ENCODE results near the gene PRDM16.
"Not testable (repeated sequence)": the region's sequence is repeated elsewhere in the genome, so short reads cannot be mapped to it uniquely, and the experiment has no call there.

PRDM16 gene

DNA sequence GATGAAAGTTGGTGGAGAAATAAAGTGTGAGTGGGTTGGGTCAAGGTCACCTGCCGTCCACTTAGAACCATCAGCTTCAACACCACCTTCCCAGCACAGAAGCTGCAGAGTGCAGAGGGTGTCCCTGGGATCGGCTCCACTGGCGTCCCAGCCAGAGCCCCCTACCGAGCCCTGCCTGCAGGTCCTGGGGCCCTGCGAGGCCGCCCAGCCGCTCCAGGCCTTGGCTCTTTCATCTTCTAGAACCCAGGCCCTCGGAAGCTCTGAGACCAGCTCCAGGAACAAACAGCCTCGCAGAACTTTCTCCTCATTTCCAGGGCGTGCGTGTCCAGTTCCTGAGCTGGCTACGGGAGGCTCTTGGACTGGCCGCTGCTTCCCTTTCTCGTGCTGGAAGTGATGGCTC lies 166.0 kb downstream of the PRDM16 start:
- DNase-seq, result no peak

DNA sequence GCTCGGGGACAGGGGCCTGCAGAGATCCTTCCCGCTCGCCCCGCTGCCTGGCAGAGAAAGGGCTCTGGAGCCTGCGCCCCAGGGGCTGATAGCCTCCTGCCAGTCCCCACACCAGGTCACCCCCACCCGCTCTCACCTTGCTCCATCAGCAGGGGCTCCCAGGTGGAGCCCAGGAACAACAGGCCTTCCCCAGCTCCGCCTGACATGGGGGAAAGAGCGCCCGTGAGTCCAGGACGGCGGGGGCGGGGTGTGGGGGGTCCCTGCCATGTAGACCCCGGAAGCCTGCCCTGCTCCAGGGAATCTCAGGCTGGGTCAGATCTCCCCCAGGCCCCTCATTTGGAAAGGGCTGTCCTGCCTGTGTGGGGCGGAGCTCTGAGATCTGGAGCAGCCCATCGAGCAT lies 166.5 kb downstream of the PRDM16 start:
- no peak for DNase-seq

DNA sequence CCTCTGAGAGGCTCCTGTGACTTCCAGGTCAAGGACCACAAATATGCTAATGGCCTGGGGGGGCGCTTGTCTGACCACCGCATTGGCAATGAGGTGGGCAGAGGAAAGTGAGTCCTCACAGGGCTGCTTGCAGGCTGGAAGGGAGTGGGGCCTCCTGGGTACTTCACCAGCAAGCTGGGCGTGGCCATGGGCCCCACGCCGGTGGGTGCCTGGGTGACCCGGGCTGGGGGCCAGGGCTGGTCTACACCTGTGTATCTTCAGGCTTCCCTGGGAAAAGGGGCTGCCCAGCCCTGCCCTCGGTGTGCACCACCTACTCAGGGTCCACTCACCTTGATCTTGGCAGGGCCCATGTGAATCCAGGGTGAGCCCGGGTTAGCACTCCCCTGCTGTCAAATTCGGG lies 167.4 kb downstream of the PRDM16 start:
- DNase-seq, result no peak

DNA sequence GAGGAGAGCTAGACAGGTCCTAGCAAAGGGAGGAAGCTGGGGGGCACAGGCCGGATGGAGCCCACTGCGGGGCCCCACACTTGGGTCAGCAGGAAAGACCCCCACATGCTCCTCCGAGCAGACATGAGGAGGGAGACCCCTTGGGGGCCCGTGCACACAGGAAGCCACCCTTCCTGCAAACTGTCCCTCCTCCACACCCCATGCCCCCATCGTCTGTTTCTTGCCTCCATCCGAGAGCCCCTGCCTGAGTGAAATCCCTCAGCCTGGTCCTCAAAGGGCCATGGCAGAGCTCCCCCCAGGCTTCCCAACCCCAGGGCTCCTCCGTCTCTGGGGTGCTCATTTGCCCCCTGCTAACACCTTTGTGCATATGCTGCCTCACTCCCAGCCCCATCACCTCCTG lies 168.0 kb downstream of the PRDM16 start:
- no peak for DNase-seq

DNA sequence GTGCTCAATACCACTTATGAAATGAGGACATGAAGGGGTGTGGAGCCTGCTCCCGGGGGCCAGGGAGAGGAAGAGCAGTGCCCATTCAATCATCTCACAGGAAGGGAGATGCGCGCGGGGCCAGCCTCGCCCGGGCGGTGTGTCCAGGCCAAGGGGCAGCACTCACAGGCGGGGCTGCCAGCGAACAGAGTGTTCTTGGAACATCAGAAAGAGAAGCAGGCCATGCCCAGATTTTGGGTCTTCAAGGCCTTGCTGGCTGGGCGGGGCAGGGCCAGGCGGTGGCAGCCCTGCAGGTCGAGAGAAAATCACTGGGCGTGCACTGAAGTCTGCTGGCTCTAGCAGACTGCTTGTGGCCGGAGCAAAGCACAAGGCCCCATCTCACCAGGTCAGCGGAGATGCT lies 168.6 kb downstream of the PRDM16 start:
- no peak for DNase-seq

DNA sequence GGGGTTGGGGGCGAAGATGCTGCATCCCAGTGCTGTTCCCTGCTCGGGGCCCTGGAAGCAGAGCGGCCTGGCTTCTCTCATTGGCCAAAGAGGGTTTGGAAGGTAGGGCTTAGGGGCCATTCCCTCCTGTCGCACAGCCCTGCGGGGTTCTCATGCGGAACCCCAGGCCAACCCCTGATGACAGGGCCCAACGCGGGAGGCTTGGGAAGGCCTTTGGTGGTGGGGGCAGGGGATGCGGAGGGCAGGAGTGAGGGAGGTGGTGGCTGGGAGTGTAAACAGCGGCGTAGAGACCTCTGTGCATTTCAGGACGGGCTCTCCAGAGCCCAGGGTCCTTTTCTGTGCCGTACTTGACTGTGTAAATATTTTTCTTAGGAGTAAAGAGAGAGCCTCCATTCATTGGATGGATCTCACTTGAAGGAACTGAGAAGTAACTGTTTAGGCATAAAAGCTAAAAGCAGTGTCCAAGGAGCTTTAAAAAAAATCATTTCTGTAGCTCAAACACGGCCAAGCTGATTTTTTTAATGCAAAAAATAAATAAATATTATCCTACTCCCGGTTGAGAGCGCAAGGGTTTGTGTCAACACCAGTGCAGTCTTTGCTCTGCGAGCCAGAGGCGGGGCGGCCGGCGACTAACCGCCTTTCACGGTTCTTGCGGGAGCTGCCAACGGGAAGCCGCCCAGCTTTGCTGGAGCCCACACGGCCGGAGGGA lies 169.1 kb downstream of the PRDM16 start:
- DNase-seq, result no peak

DNA sequence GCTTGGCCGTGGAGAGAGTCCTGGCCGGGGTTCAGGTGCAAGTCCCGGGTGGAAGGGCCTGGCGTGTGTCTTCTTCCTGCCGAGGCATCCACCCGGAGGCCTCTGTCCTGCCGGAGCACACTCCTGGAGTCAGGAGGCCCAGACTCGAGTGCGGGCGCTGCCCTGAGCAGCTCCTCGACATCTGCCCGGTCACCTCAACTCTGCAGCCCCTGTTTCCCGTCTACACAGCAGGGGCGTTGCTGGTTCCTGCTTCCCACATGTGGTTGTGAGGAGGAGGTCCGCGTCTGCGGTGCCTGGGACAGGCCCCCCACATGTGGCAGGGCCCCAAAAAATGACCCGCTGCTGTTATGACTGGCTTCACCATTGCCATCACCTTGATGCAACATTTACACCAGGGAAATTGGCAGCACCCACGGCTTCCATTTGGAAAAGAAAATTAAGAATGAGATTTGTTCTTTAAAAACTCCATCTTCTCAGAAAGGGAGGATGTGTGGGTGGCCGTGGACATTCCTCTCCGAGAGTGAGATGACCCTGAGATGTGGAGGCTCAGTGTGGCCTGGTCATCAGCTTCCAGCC lies 169.8 kb downstream of the PRDM16 start:
- DNase-seq, result no peak

DNA sequence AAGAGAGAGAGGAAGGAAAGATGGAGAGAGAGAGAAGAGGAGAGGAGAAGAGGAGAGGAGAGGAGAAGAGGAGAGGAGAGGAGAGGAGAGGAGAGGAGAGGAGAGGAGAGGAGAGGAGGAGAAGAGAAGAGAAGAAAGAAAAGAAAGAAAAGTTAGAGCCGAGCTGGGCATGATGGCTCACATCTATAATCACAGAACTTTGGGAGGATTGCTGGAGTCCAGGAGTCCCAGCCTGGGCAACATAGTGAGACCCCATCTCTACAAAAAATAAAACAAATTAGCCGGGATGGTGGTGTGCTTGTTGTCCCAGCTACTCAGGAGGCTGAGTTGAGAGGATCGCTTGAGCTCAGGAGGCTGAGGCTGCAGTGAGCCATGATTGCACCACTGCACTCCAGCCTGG lies 171.0 kb downstream of the PRDM16 start:
- not testable (repeated sequence) for DNase-seq

DNA sequence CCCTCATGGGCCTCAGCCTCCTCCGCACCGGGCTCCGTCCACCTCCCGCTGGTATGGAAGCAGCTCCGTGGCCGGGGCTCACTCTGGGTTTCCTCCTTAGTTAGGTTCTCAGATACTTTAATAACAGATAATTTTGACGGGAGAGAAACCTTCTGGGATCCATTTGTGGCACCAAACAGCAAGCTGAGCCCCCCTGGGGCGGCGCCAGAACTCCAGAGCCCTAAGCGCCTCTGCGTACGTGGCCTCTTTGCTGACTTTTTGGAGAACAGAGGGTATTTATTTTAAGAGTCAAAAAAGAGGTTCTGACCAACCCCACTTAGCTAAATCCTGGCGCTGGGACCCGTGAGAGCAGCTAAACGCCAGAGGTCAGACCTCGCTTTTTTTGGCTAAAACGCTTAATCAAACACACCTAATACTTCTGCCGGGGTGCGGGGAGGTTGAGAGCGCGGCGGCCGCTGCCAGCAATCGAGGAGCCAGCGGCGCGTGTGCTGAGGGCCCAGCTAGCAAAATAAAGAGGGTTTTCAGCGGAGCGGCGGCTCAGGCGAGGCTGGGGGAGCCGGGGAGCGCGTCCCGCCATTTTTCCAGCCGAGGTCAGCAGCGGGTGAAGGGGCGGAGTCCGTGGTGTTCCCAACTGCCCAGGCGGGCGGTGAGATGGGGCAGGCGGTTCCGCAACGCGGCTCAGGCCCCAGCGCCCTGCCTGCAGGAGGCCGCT lies 171.7 kb downstream of the PRDM16 start:
- no peak for DNase-seq

DNA sequence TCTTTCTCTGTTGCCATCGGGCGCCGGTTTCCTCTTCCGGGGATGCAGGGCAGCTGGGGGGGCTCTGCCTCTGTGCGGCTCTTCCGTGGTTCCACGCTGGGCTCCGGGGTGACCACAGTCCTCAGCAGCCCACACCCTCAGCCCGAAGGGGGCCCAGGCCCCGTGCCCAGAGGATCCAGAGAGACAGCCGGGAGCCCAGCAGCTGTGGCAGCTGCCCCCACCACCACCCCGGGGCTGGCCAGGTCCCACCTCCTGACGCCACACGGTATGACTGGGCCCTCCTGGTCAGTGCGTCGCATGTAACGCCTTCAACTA lies 172.2 kb downstream of the PRDM16 start:
- no peak for DNase-seq

DNA sequence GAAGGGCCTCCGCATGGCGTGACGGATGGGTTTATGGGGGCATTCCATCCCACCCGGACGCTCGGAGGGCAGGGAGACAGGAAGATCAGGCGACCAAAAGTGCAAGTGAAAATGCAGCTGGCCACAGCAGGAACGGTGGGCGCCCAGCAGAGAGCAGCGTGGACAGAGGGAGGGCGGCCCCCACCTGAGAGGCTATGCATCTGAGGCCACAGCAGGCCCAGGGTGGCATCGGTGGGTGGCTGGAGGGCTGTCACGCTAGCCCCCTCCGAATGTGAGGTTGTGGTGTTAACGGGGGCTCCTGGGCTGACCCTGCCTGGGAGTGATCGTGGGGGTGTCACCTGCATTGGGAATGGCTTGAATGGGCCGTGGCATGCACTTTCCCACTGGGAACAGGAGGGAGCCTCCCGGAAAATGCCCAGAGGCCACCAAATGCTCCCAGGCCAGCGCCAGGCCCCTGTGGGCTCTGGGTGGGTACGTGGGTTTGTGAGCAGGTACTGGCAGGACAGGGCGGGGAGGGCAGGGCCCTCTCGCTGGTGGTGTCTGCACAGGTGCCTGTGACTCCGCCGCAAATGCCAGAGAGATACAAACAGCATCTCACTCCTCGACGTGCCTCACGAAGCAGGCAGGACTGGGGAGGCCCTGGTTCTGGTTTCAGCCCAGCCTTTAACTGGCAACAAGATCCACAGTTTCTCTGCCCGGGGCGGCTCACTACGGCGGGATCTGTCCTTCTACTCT lies 172.8 kb downstream of the PRDM16 start:
- no peak for DNase-seq

DNA sequence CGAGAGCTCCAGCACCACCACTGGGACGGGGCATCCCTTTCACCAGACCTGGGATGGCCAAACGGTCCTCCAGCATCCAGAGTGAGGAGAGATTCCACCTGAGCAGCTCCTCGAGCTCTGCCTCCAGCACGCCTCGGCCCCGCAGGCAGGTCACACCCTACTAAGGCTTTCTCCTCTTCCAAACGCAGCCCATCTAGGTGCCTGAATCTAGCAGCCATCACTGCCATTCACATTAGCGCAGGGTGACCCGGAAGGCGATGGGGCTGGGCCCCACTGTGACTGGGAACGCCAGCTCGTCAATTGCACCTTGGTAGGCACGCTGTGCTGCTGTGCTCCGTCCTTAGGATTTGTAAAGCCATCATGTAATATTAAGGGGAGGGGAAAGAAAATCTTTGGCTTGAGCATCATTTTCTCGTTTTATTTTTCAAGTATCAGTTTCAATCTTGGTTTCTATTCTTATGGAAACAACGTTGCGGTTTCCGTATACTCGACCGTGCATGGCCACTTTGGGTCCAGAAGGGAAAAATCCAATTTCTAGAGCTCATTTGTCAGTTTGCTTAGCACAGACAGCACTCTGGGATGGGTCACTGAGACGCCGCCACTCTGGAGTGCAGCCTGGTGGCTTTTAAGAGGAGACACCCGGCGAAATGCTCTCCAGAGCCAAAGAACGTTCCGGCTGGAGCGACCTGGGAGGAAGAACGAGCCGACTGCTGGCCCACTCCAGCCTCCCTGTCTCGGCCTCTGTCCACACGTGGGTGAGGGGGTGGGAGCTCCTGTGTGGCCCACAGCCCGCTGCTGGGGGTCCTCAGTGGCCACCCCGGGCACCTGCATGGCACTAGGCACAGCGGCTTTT lies 173.6 kb downstream of the PRDM16 start:
- no peak for DNase-seq

DNA sequence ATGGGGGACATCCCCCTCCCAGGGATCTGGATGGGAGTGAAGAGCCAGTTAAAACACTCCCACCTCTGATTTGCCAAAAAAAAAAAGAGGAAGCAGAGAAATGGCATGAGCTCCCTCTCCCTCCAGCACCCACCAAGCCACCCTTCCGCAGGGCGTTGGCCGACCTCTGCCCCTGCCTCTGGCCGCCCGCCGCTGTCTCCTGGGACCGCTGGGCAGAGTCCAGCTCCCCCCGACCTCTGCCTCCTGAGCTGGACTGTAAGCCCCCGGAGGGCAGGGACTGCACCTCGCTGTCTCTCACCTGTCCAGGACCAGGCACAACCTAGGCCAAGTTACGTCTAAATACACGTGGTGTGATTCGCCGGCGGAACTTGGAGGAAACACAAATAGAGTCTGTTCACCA lies 174.3 kb downstream of the PRDM16 start:
- DNase-seq, result no peak

DNA sequence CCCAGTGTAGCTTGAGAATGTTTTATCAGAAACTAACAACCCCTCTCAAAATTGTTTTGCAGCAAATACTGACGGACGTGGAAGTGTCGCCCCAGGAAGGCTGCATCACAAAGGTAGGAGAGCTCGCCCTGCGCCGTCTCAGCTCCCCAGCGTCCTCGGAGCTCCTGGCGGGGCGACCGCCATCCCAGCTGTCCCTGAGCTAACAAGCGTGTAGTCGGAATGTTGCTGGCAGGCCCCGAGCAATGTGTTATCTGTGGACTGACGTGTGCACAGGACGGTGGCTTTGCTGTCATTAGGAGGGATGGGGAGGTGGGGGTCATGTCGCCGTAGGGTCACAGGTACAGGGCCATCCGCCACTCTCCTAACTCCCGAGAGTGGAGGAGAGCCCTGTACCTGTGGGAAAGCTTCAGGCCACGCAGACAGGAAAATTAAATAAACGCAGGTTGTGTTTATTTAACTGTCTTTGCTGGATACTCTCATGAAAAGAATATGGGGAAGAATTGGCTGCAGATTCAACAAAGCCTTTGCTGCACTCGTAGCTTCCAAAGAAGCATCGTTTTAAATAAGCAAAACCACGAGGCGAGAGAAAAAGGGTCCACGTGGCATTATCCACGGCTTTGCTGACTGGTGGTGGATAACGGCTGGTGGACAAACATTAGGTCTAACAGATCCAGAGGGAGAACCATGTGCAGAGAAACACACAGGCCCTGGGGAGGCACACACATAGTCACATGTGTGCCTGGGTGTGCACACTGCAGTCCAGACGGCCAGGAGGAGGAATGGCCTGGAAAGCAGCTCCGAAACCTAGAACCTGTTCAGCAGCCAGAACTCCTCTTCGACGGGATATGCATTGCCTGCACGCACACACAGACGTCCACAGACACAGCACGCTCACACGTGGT lies 175.3 kb downstream of the PRDM16 start:
- DNase-seq, result no peak

DNA sequence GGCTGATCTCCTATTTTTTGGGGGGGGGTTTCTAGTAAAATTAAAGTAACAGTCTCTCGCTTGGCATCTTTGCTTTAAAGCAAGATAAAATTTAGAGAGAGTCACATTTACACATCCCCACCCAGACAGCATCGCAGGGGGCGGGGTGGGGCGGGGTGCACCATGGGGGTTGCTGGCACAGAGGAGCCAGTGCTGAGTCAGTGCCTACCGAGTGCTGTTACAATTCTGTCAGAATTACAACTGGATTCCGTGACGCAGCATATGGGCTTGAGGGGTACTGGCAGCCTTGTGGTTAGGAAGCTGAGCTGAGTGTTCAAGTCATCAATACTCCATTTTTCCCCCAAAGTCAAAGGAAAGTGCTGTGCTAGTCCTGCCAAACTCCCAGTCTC lies 175.9 kb downstream of the PRDM16 start:
- no peak for DNase-seq

DNA sequence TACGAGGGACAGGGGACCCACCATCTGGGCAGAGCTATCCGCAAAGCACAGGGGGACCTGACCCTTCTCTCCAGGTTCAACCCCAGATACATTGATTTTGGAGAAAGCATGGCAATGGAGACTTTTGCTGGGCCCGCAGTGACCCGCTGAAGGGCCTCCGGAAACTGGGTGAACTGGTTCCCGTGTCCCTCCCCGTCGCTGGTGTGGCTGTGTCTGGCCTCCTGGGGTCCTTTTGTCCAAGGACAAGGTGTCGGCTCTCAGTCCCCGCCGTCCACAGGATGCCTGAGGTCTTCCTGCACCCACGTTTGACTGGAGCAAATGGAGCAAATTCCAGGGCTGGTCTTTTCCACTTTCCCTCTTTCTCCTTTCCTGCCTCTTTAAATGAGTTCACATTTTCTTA lies 176.3 kb downstream of the PRDM16 start:
- DNase-seq, result no peak

DNA sequence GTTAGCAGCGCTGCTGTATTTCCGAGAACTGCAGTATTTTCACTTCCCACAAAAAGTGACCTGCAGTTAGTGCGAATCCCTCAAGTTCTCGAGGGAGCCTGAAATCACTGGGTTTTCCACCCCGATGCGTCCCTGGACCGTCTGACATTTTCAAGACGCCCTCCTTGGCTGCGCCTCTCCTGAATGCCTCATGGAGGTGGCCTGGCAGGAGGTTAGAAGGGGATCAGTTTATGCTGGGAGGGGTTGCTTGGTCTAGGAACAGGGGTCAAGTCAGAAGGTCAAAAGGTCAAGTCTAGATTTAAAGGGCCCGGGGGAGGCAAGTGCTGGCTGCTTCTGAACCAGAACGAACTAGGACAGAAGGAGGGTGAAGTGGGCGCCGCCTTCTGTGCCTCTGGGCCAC lies 176.8 kb downstream of the PRDM16 start:
- DNase-seq, result no peak

DNA sequence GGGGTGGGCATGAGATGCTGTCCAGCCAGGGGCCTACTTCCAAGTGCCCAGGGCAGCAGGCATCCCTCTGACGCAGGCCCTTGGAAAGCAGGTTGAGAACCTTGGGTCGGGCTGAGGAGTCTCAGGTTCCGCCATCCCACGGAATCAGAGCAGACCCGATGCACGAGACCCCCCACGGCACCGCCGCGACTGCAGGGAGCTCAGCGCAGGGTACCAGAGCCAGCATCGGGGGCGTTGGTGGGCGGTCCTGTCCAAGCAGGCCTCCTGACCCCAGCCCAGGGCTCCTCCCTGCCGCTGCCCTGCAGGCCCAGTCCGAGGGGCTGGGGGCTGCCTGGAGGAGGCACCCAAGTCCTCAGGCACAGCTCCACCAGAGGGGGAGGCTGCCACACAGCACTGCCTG lies 177.2 kb downstream of the PRDM16 start:
- DNase-seq, result no peak

DNA sequence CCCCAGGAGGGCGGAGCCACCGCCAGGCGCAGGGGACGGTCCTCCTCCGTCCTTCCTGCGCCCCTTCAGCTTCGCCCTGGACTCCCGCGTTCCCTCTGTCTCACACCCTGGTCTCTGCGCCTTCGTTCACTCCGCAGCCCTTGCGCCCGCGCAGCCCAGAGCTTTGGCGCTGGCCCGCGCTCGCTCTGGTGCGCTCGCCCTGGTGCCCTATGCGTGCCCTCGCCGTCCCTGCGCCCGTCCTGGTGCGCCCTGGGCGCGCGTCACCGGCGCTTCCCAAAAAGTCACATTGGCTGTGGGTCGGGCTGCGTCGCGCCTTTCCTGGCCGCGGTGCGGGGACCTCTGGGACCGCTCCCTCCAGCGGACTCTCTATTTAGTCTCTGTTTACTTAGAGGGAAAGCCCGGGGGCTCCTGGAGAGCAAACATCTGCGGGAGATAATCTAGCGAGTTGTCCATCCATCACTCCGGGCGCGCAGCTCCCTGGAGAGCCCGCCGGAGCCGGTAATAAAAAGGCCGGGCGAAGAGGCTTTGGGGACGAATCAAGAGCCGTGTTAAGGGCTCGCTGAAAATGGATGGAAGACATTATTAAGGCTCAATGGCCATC lies 178.6 kb downstream of the PRDM16 start:
- no peak for DNase-seq

DNA sequence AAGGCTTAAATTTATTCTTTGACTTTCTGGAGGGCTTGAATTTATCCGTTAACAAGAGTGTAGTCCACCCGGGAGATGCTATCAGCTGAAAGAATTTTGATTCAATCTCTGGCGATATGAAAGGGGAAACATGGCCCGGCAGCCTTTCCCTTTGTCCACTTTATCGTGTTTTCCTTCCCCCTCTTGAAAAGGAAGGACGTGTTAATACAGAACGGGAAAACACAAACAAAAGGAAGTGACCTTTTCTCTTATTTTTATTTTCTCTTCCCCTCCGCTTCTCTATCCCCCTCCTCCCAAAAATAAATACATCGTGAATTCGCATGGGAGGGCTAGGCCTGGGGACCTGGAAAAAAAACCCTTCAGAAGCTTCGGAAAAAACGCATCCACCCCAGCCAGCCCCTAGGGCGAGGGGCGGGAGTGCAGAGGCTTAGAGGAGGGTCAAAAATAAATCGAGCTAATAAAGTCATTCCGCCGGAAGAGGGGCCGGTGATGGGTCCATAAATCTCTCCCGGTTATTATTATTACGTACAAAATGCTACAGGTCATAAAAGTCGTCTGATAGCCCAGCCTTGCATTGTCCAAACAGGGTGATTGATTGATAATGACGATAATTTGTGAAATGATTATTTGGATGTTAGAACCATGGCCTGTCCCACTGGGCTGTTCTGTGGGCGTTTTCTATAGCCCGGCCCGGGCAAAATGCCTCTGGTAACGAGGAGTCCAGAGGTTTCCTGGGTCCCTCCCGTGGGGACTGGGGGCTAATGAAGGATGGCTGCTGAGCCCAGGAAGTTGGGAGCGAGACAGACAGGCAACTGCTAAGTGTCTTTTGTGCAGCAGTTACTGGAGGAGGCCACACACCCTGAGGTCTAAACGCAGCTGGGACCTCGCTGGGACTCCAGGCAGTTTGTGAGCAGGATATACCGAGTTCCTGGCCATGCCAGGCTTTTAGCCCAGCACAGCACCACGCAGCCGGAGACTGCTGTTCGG lies 179.4 kb downstream of the PRDM16 start:
- DNase-seq, result no peak
